CD4-positive, CD25-positive, alpha-beta regulatory T cell (primary cell): ENCODE measurements around the gene NR2F1. TPM values are rescaled to one million over a fixed set of nuclear protein-coding genes. Genes with fewer than 3 reads are reported as not detected.
"Not testable (repeated sequence)": the region's sequence is repeated elsewhere in the genome, so short reads cannot be mapped to it uniquely, and the experiment has no call there.

ENCODE experiments used
- ATAC-seq, 2 donors: fragments of 150-1000 bp; cut with Tn5 transposase; one replicate each; pipeline ENCODE4 v1.10.0; 2021; ENCODE audit warnings: low read depth in 2 of 2, moderate number of reproducible peaks in 2 of 2, moderate library complexity in 1 of 2
- DNase-seq, 3 donors: peaks; one replicate each; pipeline versions ENCODE4 v3.0.0 to v3.0.0-alpha.2; 2012 to 2022; ENCODE audit warnings: mixed read lengths in 1 of 3
- H3K27ac ChIP-seq: one replicate; pipeline ENCODE4 v1.7.0; 2013; ENCODE audit warnings: mild to moderate bottlenecking, low read length; ENCODE audit not compliant: insufficient read depth, poor library complexity, severe bottlenecking
- H3K27me3 ChIP-seq: one replicate; pipeline ENCODE4 v1.7.0; 2013; ENCODE audit warnings: low read length; ENCODE audit not compliant: control insufficient read depth, insufficient read depth
- H3K36me3 ChIP-seq: one replicate; pipeline ENCODE4 v1.7.0; 2013; ENCODE audit warnings: mild to moderate bottlenecking, low read length, moderate library complexity; ENCODE audit not compliant: control insufficient read depth, insufficient read depth
- H3K4me1 ChIP-seq: 2 replicates; pipeline ENCODE4 v1.7.0; 2013; ENCODE audit warnings: mild to moderate bottlenecking, low read length; ENCODE audit not compliant: insufficient read depth, control insufficient read depth, poor library complexity, severe bottlenecking
- H3K4me3 ChIP-seq: one replicate; pipeline ENCODE4 v1.7.0; 2013; ENCODE audit warnings: low read depth, mild to moderate bottlenecking, low read length, moderate library complexity
- H3K9me3 ChIP-seq, 2 experiments: 1 replicate in 1 of 2; 2 replicates in 1 of 2; pipeline ENCODE4 v1.7.0; 2013; ENCODE audit warnings: low read length in 2 of 2, mild to moderate bottlenecking in 1 of 2, moderate library complexity in 1 of 2; ENCODE audit not compliant: control insufficient read depth in 2 of 2
- H3K27ac Mint-ChIP-seq, 3 donors: one replicate each; pipeline ENCODE4 v1.8.0; 2020 to 2022; ENCODE audit warnings: mild to moderate bottlenecking in 3 of 3, mixed read lengths in 3 of 3, moderate library complexity in 2 of 3
- H3K27me3 Mint-ChIP-seq: one replicate; pipeline ENCODE4 v1.8.0; 2022; ENCODE audit warnings: mild to moderate bottlenecking, mixed read lengths
- H3K36me3 Mint-ChIP-seq: one replicate; pipeline ENCODE4 v1.8.0; 2020; ENCODE audit warnings: mixed read lengths
- H3K4me1 Mint-ChIP-seq, 4 donors: one replicate each; pipeline ENCODE4 v1.8.0; 2020 to 2022; ENCODE audit warnings: mixed read lengths in 4 of 4, mild to moderate bottlenecking in 1 of 4
- H3K4me3 Mint-ChIP-seq, 4 donors: one replicate each; pipeline ENCODE4 v1.8.0; 2020 to 2022; ENCODE audit warnings: mild to moderate bottlenecking in 4 of 4, mixed read lengths in 4 of 4, moderate library complexity in 3 of 4
- H3K9me3 Mint-ChIP-seq, 7 donors: one replicate each; pipeline ENCODE4 v1.8.0; 2020 to 2022; ENCODE audit warnings: mixed read lengths in 7 of 7, mild to moderate bottlenecking in 3 of 7, moderate library complexity in 2 of 7
- polyA plus RNA-seq, 4 donors: library from polyadenylated mRNA; unstranded; fragments of 300-500 nt; fragmentation: Illumina TruSeq; gene quantifications; one replicate each; pipeline ENCODE4 v1.2.3, GENCODE V29; 2021
- total RNA-seq: library from RNA; stranded (reverse); gene quantifications from one replicate; pipeline ENCODE4 v1.2.3, GENCODE V29; 2022

Gene NR2F1
- total RNA-seq: not detected
- not detected for polyA plus RNA-seq

GRCh38 chr5:93582677-93583438 is at the start of gene NR2F1:
TSS of gene NR2F1 (plus strand) at chr5:93583222. CDS start at chr5:93585024, 1,802 bp downstream.
- Mint-ChIP-seq H3K9me3 (peaks cover 0 to 9% (median 0%) of the 10 kb centered on the region in 7 donors), H3K4me3 (peak within 1 kb of the TSS in 1 of 4 donors; percentile 80), H3K4me1 (peaks cover 11 to 31% (median 20%) of the 10 kb centered on the region in 4 donors), H3K27ac (no peak within 1 kb of the TSS), H3K36me3 (peaks cover 3% of the 10 kb centered on the region), H3K27me3 (peaks cover 54% of the 10 kb centered on the region)
- DNase-seq (no peak), ATAC-seq (no peak)
- Histone ChIP-seq H3K9me3 (no peaks in the 10 kb centered on the region), H3K36me3 (no peaks in the 10 kb centered on the region), H3K27ac (no peak within 1 kb of the TSS), H3K4me1 (peaks cover 51% of the 10 kb centered on the region), H3K4me3 (no peak within 1 kb of the TSS), H3K27me3 (peaks cover 46% of the 10 kb centered on the region)

DNA sequence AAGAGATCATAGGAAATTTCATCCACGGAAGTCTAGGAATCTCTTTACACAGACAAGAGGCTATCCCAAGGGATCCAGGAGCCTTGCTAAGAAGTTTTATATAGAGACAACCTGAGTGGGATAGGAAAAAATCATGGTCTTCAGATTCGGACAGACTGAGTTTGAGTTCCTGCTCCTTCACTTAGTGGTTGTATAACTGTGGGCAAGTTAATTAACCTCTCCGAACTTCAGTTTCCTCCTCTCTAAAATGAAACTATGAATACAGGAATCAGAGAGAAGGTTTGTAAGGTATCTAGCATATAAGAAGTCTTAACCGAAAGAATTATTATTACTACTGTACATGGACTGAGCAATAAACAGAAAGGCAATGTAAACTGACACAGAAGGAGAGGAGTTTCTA is 37.1 kb upstream of the NR2F1 start:
- Mint-ChIP-seq H3K27ac (no peak overlapping the region), H3K4me3 (no peak overlapping the region), H3K9me3 (peaks cover 0 to 4% (median 2%) of the 10 kb centered on the region in 7 donors), H3K36me3 (no peaks in the 10 kb centered on the region), H3K4me1 (no peaks in the 10 kb centered on the region), H3K27me3 (peaks cover 22% of the 10 kb centered on the region)
- Histone ChIP-seq H3K4me1 (no peaks in the 10 kb centered on the region), H3K9me3 (no peaks in the 10 kb centered on the region), H3K36me3 (no peaks in the 10 kb centered on the region), H3K27me3 (peaks cover 5% of the 10 kb centered on the region), H3K27ac (no peak overlapping the region), H3K4me3 (no peak overlapping the region)
- DNase-seq: no peak
- ATAC-seq: no peak

DNA sequence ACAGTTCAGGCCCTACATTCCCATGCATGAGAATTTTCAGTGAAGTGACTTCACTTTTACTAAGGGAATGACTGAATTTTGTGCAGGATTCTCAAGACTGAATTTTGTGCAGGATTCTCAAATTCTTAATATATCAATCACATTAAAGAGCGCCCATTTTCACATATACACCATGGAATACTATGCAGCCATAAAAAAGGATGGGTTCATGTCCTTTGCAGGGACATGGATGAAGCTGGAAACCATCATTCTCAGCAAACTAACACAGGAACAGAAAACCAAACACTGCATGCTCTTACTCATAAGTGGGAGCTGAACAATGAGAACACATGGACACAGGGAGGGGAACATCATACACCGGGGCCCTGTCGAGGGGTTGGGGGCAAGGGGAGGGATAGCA is 33.4 kb upstream of the NR2F1 start:
- not testable (repeated sequence) for H3K27ac ChIP-seq, H3K27me3 ChIP-seq, H3K9me3 Mint-ChIP-seq, H3K4me1 Mint-ChIP-seq, H3K4me1 ChIP-seq, H3K27ac Mint-ChIP-seq, ATAC-seq, H3K9me3 ChIP-seq, DNase-seq, H3K36me3 Mint-ChIP-seq, H3K4me3 ChIP-seq, H3K36me3 ChIP-seq
- Mint-ChIP-seq H3K27me3 (peaks cover 28% of the 10 kb centered on the region), H3K4me3 (peak overlapping the region in 1 of 4 donors; percentile 7)

DNA sequence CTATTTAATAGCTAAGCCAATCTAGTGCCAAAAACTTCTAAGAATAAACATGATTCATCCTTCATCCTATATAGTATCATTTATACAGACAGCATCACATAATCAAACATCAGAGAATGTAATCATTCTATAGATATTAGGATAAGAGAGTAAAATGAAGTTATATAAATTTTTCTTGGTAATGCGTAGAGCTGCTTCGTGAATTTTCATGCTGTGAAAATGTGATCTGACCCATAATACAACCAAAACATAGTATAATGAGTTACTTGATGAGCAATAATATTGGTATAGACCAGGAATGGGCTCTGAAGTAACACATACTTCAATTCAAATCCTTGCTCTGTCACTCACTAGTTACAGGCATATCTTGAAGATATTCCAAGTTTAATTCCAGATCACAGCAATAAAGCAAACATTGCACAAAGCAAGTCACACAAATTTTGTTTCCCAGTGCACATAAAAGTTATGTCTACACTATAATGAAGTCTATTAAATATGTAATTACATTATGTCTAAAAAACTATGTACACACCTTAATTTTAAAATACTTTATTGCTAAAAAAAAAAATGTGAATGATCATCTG is 25.9 kb upstream of the NR2F1 start:
- no peak overlapping the region for H3K4me3 Mint-ChIP-seq
- DNase-seq: no peak
- ATAC-seq: no peak

GRCh38 chr5:93566091-93566490 is 16.9 kb upstream of the NR2F1 start:
- Histone ChIP-seq H3K27me3 (peaks cover 31% of the 10 kb centered on the region), H3K4me3 (no peak overlapping the region), H3K27ac (no peak overlapping the region), H3K9me3 (no peaks in the 10 kb centered on the region), H3K4me1 (peaks cover 13% of the 10 kb centered on the region), H3K36me3 (no peaks in the 10 kb centered on the region)
- DNase-seq: no peak
- Mint-ChIP-seq H3K4me1 (peaks cover 0 to 8% (median 3%) of the 10 kb centered on the region in 4 donors), H3K27me3 (peaks cover 62% of the 10 kb centered on the region), H3K27ac (no peak overlapping the region), H3K9me3 (peaks cover 0 to 8% (median 2%) of the 10 kb centered on the region in 7 donors), H3K36me3 (no peaks in the 10 kb centered on the region), H3K4me3 (no peak overlapping the region)
- ATAC-seq: no peak

More for the DNA sequence above, 25.9 kb upstream of the NR2F1 start:
- Histone ChIP-seq H3K36me3 (no peaks in the 10 kb centered on the region), H3K27ac (no peak overlapping the region), H3K27me3 (peaks cover 7% of the 10 kb centered on the region), H3K4me3 (no peak overlapping the region), H3K9me3 (no peaks in the 10 kb centered on the region), H3K4me1 (no peaks in the 10 kb centered on the region)
- Mint-ChIP-seq H3K27me3 (peaks cover 32% of the 10 kb centered on the region), H3K27ac (no peak overlapping the region), H3K4me1 (no peaks in the 10 kb centered on the region), H3K36me3 (no peaks in the 10 kb centered on the region), H3K9me3 (peaks cover 0 to 1% (median 0%) of the 10 kb centered on the region in 7 donors)

DNA sequence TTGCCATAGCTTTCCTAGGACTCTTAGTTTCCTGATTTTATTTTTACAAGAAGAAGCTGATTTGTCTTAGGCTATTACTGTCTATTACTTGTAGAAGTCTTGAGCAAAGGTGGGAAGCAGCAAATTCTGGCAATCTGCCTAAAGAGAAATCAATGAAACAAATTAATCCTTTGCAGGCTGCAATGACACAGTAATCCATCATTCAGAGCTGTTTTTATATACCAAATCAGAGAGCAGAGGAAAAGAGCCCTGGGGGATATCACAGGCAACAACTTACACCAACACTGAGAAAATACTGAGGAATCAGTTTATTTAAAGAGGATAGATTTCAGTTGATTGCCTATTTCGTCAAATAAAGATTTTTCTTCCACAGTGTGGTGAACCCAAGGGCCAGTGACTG is 15.6 kb upstream of the NR2F1 start:
- H3K27ac Mint-ChIP-seq: no peak overlapping the region
- Histone ChIP-seq H3K27me3 (peaks cover 40% of the 10 kb centered on the region), H3K4me3 (no peak overlapping the region), H3K27ac (no peak overlapping the region), H3K4me1 (peaks cover 23% of the 10 kb centered on the region), H3K36me3 (no peaks in the 10 kb centered on the region), H3K9me3 (no peaks in the 10 kb centered on the region)
- DNase-seq: no peak
- H3K4me1 Mint-ChIP-seq: peaks cover 0 to 18% (median 11%) of the 10 kb centered on the region in 4 donors
- peaks cover 75% of the 10 kb centered on the region for H3K27me3 Mint-ChIP-seq
- no peak overlapping the region for H3K4me3 Mint-ChIP-seq
- peaks cover 0 to 9% (median 2%) of the 10 kb centered on the region in 7 donors for H3K9me3 Mint-ChIP-seq
- ATAC-seq: no peak
- H3K36me3 Mint-ChIP-seq: no peaks in the 10 kb centered on the region

GRCh38 chr5:93569300-93570160 is 13.5 kb upstream of the NR2F1 start:
- ATAC-seq (no peak), DNase-seq (no peak)
- Mint-ChIP-seq H3K27ac (no peak overlapping the region), H3K27me3 (peaks cover 79% of the 10 kb centered on the region), H3K4me3 (peak overlapping the region; percentile 42 to 77 (median 45)), H3K9me3 (peaks cover 0 to 12% (median 0%) of the 10 kb centered on the region in 7 donors), H3K4me1 (peaks cover 0 to 26% (median 15%) of the 10 kb centered on the region in 4 donors), H3K36me3 (no peaks in the 10 kb centered on the region)
- H3K27me3 ChIP-seq: peaks cover 51% of the 10 kb centered on the region
- H3K4me1 ChIP-seq: peaks cover 23% of the 10 kb centered on the region
- no peak overlapping the region for H3K4me3 ChIP-seq
- H3K27ac ChIP-seq: no peak overlapping the region
- no peaks in the 10 kb centered on the region for H3K36me3 ChIP-seq
- H3K9me3 ChIP-seq: no peaks in the 10 kb centered on the region
